K562 (cell line): ENCODE data around the gene ATG7.

Experiments used
- FOXO4 ChIP-seq: fragments of 450-650 bp; formaldehyde crosslinking; IDR thresholded peaks from 2 replicates; pipeline ENCODE4 v1.4.0; 2020; ENCODE audit warnings: mild to moderate bottlenecking, moderate library complexity
- MYBL2 ChIP-seq, 2 experiments: fragments of 450-650 bp in 1 of 2; sonication (generic) in 1 of 2; formaldehyde crosslinking in 1 of 2; IDR thresholded peaks; 2 replicates each; pipeline versions ENCODE4 v1.6.1 to v1.8.1; 2017 to 2022; ENCODE audit warnings: borderline replicate concordance in 1 of 2, inconsistent platforms in 1 of 2, low read depth in 1 of 2, mild to moderate bottlenecking in 1 of 2, missing genetic modification reagents in 1 of 2, moderate library complexity in 1 of 2
- NRF1 ChIP-seq, 2 experiments: fragments of 450-650 bp; IDR thresholded peaks in 1 of 2; conservative IDR thresholded peaks in 1 of 2; 2 replicates each; pipeline ENCODE4 v1.6.1; 2014; ENCODE audit warnings: mild to moderate bottlenecking in 2 of 2
- RFX5 ChIP-seq: IDR thresholded peaks from 2 replicates; pipeline ENCODE4 v1.6.1; 2011; ENCODE audit warnings: low read depth, mild to moderate bottlenecking, improper control_type of control experiment, low read length
- TCF15 ChIP-seq: fragments of 250-450 bp; sonication (Bioruptor Pico); IDR thresholded peaks from 2 replicates; pipeline ENCODE4 v1.8.0; 2022; ENCODE audit warnings: moderate library complexity, mild to moderate bottlenecking, inconsistent platforms
- ZNF146 ChIP-seq: IDR thresholded peaks from one replicate; pipeline ENCODE4 v1.6.1; 2018; ENCODE audit warnings: missing compliant biosample characterization; ENCODE audit not compliant: unreplicated experiment

GRCh38 chr3:11589706-11590105 lies 317.5 kb downstream of the ATG7 start:
- TF ChIP-seq TCF15: no peak
- TF ChIP-seq RFX5: no peak
- no peak for TF ChIP-seq NRF1 (conservative IDR thresholded peaks at IDR 0.05 in 1 of 2, IDR thresholded peaks at IDR 0.05 in 1 of 2)
- TF ChIP-seq FOXO4 (CRISPR knock-in tag): no peak
- TF ChIP-seq MYBL2 (IDR thresholded peaks at IDR 0.05; ENCODE audit: low read depth): no peak
- no peak for TF ChIP-seq MYBL2 (CRISPR knock-in tag; IDR thresholded peaks at IDR 0.05; ENCODE audit: borderline replicate concordance)
- TF ChIP-seq ZNF146 (CRISPR knock-in tag): no peak
